GM21717 (cell line): Measurements from ENCODE around the gene EHD2.
"Not testable (repeated sequence)": the region's sequence is repeated elsewhere in the genome, so short reads cannot be mapped to it uniquely, and the experiment has no call there.

Experiments used
- ATAC-seq: cut with Tn5 transposase; IDR thresholded peaks from one replicate; pipeline ENCODE4 v1.9.1; 2021; ENCODE audit warnings: mild to moderate bottlenecking, moderate library complexity; ENCODE audit not compliant: unreplicated experiment

The EHD2 gene

DNA sequence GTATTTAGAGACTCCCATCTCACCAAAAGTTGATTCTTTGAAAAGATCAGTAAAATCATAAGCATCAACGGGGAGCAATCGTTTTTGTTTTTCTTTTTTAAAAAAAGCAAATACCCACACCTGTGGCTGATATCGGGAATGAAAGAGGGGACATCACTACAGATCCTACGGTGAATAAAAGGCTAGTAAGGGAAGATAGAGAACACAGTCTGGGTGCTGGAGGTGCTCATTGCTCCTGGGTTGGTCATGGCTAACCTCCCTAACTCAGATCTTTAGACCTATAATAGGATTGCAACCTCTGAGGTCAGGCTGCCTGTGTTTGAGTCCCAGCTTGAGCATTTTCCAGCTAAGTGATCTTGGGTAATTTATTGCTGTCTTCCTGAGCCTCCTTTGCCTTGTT is 1.1 kb downstream of the EHD2 start:
- ATAC-seq, result no peak

GRCh38 chr19:47714855-47715254 is 1.6 kb downstream of the EHD2 start:
- ATAC-seq, result not testable (repeated sequence)

DNA sequence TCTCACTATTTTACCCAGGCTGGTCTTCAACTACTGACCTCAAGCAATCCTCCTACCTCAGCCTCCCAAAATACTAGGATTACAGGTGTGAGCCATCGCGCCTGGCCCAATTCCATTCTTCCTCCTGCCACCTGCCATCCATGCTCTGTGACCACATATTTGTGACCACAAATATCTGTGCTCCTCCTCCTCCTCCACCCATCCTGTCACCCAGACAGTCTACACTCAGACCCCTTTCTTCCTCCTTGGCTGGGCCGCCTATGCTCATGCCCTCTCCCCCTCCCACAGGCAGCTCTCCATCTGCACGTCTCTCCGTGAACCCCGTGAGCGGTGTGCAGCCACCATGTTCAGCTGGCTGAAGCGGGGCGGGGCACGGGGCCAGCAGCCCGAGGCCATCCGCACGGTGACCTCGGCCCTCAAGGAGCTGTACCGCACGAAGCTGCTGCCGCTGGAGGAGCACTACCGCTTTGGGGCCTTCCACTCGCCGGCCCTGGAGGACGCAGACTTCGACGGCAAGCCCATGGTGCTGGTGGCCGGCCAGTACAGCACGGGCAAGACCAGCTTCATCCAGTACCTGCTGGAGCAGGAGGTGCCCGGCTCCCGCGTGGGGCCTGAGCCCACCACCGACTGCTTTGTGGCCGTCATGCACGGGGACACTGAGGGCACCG is 3.2 kb downstream of the EHD2 start:
- ATAC-seq, result no peak

GRCh38 chr19:47718415-47719046 is 5.3 kb downstream of the EHD2 start:
- ATAC-seq, result not testable (repeated sequence)

- no peak for ATAC-seq
Observed at GRCh38 chr19:47719047-47719859, 6.0 kb downstream of the EHD2 start.

- ATAC-seq, result no peak
Observed at GRCh38 chr19:47720669-47721422, 7.6 kb downstream of the EHD2 start.

- ATAC-seq, result no peak
Observed at GRCh38 chr19:47723581-47723940, 10.3 kb downstream of the EHD2 start.

DNA sequence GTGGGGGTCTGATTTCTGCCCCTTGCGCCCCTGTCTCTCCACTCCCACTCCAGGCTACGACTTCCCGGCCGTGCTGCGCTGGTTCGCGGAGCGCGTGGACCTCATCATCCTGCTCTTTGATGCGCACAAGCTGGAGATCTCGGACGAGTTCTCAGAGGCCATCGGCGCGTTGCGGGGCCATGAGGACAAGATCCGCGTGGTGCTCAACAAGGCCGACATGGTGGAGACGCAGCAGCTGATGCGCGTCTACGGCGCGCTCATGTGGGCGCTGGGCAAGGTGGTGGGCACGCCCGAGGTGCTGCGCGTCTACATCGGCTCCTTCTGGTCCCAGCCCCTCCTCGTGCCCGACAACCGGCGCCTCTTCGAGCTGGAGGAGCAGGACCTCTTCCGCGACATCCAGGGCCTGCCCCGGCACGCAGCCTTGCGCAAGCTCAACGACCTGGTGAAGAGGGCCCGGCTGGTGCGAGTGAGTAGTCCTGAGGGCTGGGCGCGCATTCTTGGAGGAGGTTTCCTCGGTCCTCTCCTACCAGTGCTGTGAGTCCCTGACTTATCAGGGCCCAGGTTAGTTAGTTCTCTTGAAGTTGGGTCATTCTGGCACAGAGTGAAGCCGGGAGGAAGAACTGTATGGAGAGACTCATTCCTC is 12.7 kb downstream of the EHD2 start:
- ATAC-seq, result no peak

- ATAC-seq, result no peak
Observed at GRCh38 chr19:47726467-47726866, 13.2 kb downstream of the EHD2 start.

DNA sequence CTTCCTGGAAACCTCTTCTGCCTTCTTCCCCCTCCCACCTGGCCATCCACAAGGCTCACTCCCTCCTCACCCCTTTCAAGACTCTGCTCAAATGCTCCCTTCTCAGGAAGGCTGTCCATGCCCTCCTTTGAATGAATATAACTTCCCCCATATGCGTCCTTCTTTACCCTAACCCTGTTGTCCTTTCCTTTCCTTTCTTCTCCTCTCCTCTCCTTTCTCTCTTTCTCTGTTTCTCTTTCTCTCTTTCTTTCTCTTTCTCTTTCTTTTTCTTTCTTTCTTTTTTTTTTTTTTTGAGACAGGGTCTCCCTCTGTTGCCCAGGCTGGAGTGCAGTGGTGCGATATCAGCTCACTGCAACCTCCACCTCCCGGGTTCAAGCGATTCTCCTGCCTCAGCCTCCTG is 15.1 kb downstream of the EHD2 start:
- not testable (repeated sequence) for ATAC-seq

- ATAC-seq, result no peak
Observed at GRCh38 chr19:47729468-47729798, 16.2 kb downstream of the EHD2 start.

- ATAC-seq, result no peak
Observed at GRCh38 chr19:47729799-47730520, 16.7 kb downstream of the EHD2 start.

DNA sequence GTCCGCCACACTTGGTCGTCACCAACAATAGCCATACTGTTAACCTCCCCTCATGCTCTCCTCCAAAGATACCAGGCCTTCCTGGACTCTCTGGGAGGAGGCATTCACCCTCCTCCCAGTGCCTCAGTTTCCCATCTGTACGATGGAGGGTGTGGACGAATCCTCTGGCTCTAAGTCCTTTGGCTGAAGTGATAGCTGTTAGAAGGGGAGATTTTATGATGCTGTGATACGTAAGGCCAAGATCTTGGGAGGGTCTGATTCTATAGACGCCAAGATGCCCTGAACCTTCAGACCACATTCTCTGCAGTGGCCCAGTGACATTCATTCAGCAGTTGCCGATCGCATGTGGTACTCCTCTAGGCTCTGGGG is 17.3 kb downstream of the EHD2 start:
- no peak for ATAC-seq

DNA sequence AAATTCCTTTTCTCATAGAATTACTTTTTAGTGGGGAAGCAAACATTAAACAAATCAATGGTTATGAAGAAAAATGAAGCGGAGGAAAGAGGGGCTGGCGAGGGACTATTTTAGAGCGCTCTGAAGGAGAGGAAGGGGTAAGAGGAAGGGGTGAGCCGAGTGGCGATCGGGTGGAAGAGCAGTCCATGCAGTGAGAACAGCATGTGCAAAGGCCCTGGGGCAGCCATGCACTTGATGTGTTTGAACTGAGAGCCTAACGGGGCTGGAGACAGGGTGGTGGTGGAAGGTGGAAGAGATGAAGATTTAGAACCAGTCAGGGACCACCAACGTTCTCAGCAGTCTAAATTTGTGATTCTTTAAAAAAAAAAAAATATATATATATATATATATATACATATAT is 17.7 kb downstream of the EHD2 start:
- ATAC-seq, result no peak

DNA sequence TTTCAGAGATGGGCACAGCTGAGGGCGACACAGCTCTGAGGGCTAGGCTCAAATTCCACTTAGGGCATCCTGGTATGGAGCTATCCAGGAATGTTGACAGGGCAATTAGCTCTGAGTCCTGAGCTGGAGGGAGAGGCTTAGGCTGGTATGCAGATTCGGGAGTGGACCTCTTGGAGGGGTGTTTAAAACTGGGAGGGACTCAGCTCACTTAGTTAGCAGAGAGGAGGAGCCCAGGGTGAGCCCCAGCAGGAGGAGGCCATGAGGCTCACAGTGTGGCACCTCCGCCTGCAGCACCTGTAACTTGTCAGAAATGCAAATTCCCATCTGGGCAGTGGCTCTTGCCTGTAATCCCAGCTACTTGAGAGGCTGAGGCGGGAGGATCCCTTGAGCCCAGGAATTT is 21.9 kb downstream of the EHD2 start:
- ATAC-seq, result no peak

GRCh38 chr19:47740866-47741519 is 27.8 kb downstream of the EHD2 start:
- ATAC-seq, result no peak

DNA sequence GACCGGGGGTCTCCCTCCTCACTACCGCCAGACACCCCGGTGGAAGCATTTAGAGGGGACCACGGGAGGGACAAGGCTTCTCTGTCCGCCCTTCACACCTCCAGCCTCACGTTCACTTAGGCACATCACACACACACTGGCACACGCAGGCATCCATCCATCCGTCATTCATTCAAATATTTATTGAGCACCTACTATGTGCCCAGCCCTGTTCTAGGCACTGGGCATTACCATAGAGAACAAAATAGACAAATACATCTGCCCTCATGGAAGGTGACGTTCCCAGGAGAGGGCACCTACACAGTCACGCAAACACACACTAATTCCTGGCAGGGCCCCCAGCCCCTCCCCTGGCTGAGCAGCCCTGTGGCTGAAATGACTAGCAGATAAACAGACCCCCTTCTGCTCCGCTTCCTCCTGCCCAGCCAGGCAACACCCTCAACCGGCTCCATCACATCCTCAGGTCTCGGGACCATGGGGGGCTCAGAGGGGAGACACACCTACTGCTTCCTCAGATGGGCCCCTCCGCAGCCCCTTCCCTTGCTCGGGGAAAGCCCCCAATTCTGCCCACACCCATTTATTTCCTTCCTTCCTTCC is 28.4 kb downstream of the EHD2 start:
- no peak for ATAC-seq

GRCh38 chr19:47742634-47743033 is 29.4 kb downstream of the EHD2 start:
- no peak for ATAC-seq
